Naive thymus-derived CD4-positive, alpha-beta T cell (primary cell): ENCODE measurements around the gene TUBGCP6. TPM values are rescaled to one million over a fixed set of nuclear protein-coding genes. Genes with fewer than 3 reads are reported as not detected.

Experiments
- ATAC-seq: fragments of 150-1000 bp; cut with Tn5 transposase; 2 replicates; pipeline ENCODE4 v1.10.0; 2021; ENCODE audit warnings: mild to moderate bottlenecking, moderate library complexity
- CTCF ChIA-PET: fragments of 350-600 bp; sonication (Branson Sonifier 250); formaldehyde crosslinking; loops from one replicate; lab custom pipeline; 2021; ENCODE audit warnings: antibody characterized with exemption; lab: Charles Lee
- POLR2A ChIA-PET: fragments of 350-600 bp; sonication (Branson Sonifier 250); formaldehyde crosslinking; loops from one replicate; lab custom pipeline; 2021; ENCODE audit warnings: antibody characterized with exemption, inconsistent platforms; lab: Charles Lee
- DNase-seq, 9 donors: peaks; one replicate each; pipeline versions ENCODE4 v3.0.0 to v3.0.0-alpha.2; 2020 to 2022; ENCODE audit warnings: mixed read lengths in 1 of 9
- H3K27ac ChIP-seq: one replicate; pipeline ENCODE4 v1.7.0; 2013; ENCODE audit warnings: mild to moderate bottlenecking, low read depth, low read length, moderate library complexity
- H3K27me3 ChIP-seq, 2 donors: one replicate each; pipeline ENCODE4 v1.7.0; 2013; ENCODE audit warnings: low read length in 2 of 2, mild to moderate bottlenecking in 2 of 2, moderate library complexity in 2 of 2; ENCODE audit not compliant: control insufficient read depth in 2 of 2, insufficient read depth in 2 of 2
- H3K36me3 ChIP-seq, 3 experiments: 1 replicate in 2 of 3; 2 replicates in 1 of 3; pipeline ENCODE4 v1.7.0; 2013; ENCODE audit warnings: low read length in 3 of 3, mild to moderate bottlenecking in 3 of 3, moderate library complexity in 1 of 3; ENCODE audit not compliant: insufficient read depth in 3 of 3, control insufficient read depth in 2 of 3
- H3K4me1 ChIP-seq, 2 donors: one replicate each; pipeline ENCODE4 v1.7.0; 2013; ENCODE audit warnings: low read length in 2 of 2, mild to moderate bottlenecking in 2 of 2, moderate library complexity in 1 of 2; ENCODE audit not compliant: control insufficient read depth in 2 of 2, insufficient read depth in 2 of 2
- H3K4me3 ChIP-seq: 2 replicates; pipeline ENCODE4 v1.7.0; 2013; ENCODE audit warnings: mild to moderate bottlenecking, low read length
- H3K9me3 ChIP-seq, 3 experiments: 1 replicate in 2 of 3; 2 replicates in 1 of 3; pipeline ENCODE4 v1.7.0; 2013; ENCODE audit warnings: low read length in 3 of 3; ENCODE audit not compliant: control insufficient read depth in 2 of 3
- H3K27ac Mint-ChIP-seq, 9 donors: one replicate each; pipeline ENCODE4 v1.8.0; 2020 to 2022; ENCODE audit warnings: mixed read lengths in 9 of 9, mild to moderate bottlenecking in 8 of 9, moderate library complexity in 5 of 9, inconsistent platforms in 2 of 9
- H3K27me3 Mint-ChIP-seq, 5 donors: one replicate each; pipeline ENCODE4 v1.8.0; 2021 to 2022; ENCODE audit warnings: mixed read lengths in 5 of 5, mild to moderate bottlenecking in 1 of 5
- H3K36me3 Mint-ChIP-seq, 5 donors: one replicate each; pipeline ENCODE4 v1.8.0; 2020 to 2022; ENCODE audit warnings: mixed read lengths in 5 of 5, mild to moderate bottlenecking in 3 of 5, inconsistent platforms in 1 of 5
- H3K4me1 Mint-ChIP-seq, 7 donors: one replicate each; pipeline ENCODE4 v1.8.0; 2020 to 2022; ENCODE audit warnings: mixed read lengths in 7 of 7, mild to moderate bottlenecking in 3 of 7, inconsistent platforms in 1 of 7
- H3K4me3 Mint-ChIP-seq, 10 donors: one replicate each; pipeline ENCODE4 v1.8.0; 2020 to 2022; ENCODE audit warnings: mild to moderate bottlenecking in 10 of 10, mixed read lengths in 10 of 10, moderate library complexity in 6 of 10, inconsistent platforms in 2 of 10
- H3K9me3 Mint-ChIP-seq, 11 donors: one replicate each; pipeline ENCODE4 v1.8.0; 2020 to 2022; ENCODE audit warnings: mixed read lengths in 11 of 11, mild to moderate bottlenecking in 4 of 11, inconsistent platforms in 1 of 11, moderate library complexity in 1 of 11
- intact Hi-C, 2 donors: fragments of 100-400 bp; cut with micrococcal nuclease; formaldehyde crosslinking; loops; one replicate each; pipeline ENCODE4 v1.15.1; 2023
- polyA plus RNA-seq, 2 donors: library from polyadenylated mRNA; unstranded; fragments of 300-500 nt; fragmentation: Illumina TruSeq; gene quantifications; one replicate each; pipeline ENCODE4 v1.2.3, GENCODE V29; 2021
- total RNA-seq, 6 experiments: library from RNA in 5 of 6; stranded (reverse) in 5 of 6; gene quantifications; 1 replicate in 5 of 6; 2 replicates in 1 of 6; pipeline ENCODE4 v1.2.3 and lab custom pipeline; 2021 to 2026

Gene TUBGCP6
- total and polyA plus RNA-seq, 7 experiments from 2014 or later = 15.2 to 146 (median 123) TPM

GRCh38 chr22:50253046-50253915, 8.5 kb upstream of the TUBGCP6 start:
- Histone ChIP-seq H3K27ac (no peak overlapping the region), H3K36me3 (peaks cover 0 to 9% (median 0%) of the 10 kb centered on the region in 3 experiments), H3K9me3 (no peaks in the 10 kb centered on the region), H3K27me3 (no peaks in the 10 kb centered on the region), H3K4me1 (peaks cover 15 to 24% of the 10 kb centered on the region in 2 donors), H3K4me3 (no peak overlapping the region)
- Mint-ChIP-seq H3K27me3 (peaks cover 0 to 4% (median 0%) of the 10 kb centered on the region in 5 donors), H3K27ac (peak overlapping the region in 2 of 9 donors; percentile 65 to 77), H3K4me1 (peaks cover 0 to 15% (median 6%) of the 10 kb centered on the region in 7 donors), H3K36me3 (peaks cover 0 to 1% (median 0%) of the 10 kb centered on the region in 5 donors), H3K9me3 (no peaks in the 10 kb centered on the region), H3K4me3 (no peak overlapping the region)
- DNase-seq (no peak), ATAC-seq (no peak)
- ChIA-PET POLR2A (interaction anchor here (0.6 to 3.6 kb wide), 4 partner anchors 14 to 368 kb away, joined by 3 to 24 read pairs (median 3); no protein-coding TSS in a partner anchor), CTCF (interaction anchor here (0.7 to 2.6 kb wide), 7 partner anchors 13 to 367 kb away, joined by 3 to 18 read pairs (median 4); no protein-coding TSS in a partner anchor)
- intact Hi-C loops = loop anchor here (5.0 kb wide), 2 partner anchors 59 to 274 kb away; partner anchors contain the start of gene SCO2 (in 1 of the 2)

GRCh38 chr22:50252082-50253045, 7.5 kb upstream of the TUBGCP6 start:
- peak overlapping the region; percentile 71 for H3K27ac ChIP-seq
- ATAC-seq (peak; percentile 81), DNase-seq (peak; percentile 50 to 73 (median 63))
- intact Hi-C loops = loop anchor here (1.0 to 5.0 kb wide), 10 partner anchors 8 to 439 kb away; partner anchors contain the start of genes DENND6B (in 1 of the 2), MAPK11 (in 1 of the 2) and SCO2 (in 1 of the 2)
- H3K9me3 ChIP-seq = no peaks in the 10 kb centered on the region
- POLR2A ChIA-PET = interaction anchor here (0.6 to 3.6 kb wide), 12 partner anchors 10 to 372 kb away, joined by 3 to 24 read pairs (median 6); partner anchors contain the start of gene SCO2
- Mint-ChIP-seq H3K27ac (peak overlapping the region in 5 of 9 donors; percentile 31 to 76 (median 34)), H3K27me3 (peaks cover 0 to 2% (median 0%) of the 10 kb centered on the region in 5 donors), H3K36me3 (peaks cover 0 to 3% (median 0%) of the 10 kb centered on the region in 5 donors), H3K9me3 (no peaks in the 10 kb centered on the region), H3K4me3 (peak overlapping the region; percentile 26 to 83 (median 66)), H3K4me1 (peaks cover under 1 to 22% (median 10%) of the 10 kb centered on the region in 7 donors)
- H3K36me3 ChIP-seq = peaks cover 0 to 18% (median 0%) of the 10 kb centered on the region in 3 experiments
- H3K4me3 ChIP-seq = no peak overlapping the region
- CTCF ChIA-PET = interaction anchor here (0.7 to 2.6 kb wide), 11 partner anchors 10 to 439 kb away, joined by 3 to 18 read pairs (median 4); partner anchors contain the start of genes LMF2 and NCAPH2
- peaks cover 21 to 32% of the 10 kb centered on the region in 2 donors for H3K4me1 ChIP-seq
- H3K27me3 ChIP-seq = no peaks in the 10 kb centered on the region

GRCh38 chr22:50251477-50252081, 6.8 kb upstream of the TUBGCP6 start:
- peaks cover 0 to 3% (median 0%) of the 10 kb centered on the region in 5 donors for H3K36me3 Mint-ChIP-seq
- peak overlapping the region; percentile 71 for H3K27ac ChIP-seq
- peak overlapping the region; percentile 71 for H3K4me3 ChIP-seq
- no peaks in the 10 kb centered on the region for H3K27me3 Mint-ChIP-seq
- no peak for ATAC-seq
- H3K4me1 Mint-ChIP-seq = peaks cover 4 to 26% (median 15%) of the 10 kb centered on the region in 7 donors
- ChIA-PET POLR2A (interaction anchor here (0.8 to 3.6 kb wide), 14 partner anchors 9 to 372 kb away, joined by 3 to 24 read pairs (median 6); partner anchors contain the start of gene SCO2), CTCF (interaction anchor here (0.7 to 2.6 kb wide), 12 partner anchors 9 to 440 kb away, joined by 3 to 18 read pairs (median 4); partner anchors contain the start of genes LMF2, NCAPH2 and SCO2)
- H3K27ac Mint-ChIP-seq = peak overlapping the region in 4 of 9 donors; percentile 31 to 76 (median 70)
- intact Hi-C loops = loop anchor here (1.0 to 5.0 kb wide), 11 partner anchors 7 to 440 kb away; partner anchors contain the start of genes MAPK11 (in 2 of the 2), DENND6B (in 1 of the 2) and SCO2 (in 1 of the 2)
- H3K27me3 ChIP-seq = no peaks in the 10 kb centered on the region
- peak overlapping the region; percentile 17 to 83 (median 66) for H3K4me3 Mint-ChIP-seq
- peaks cover 23 to 33% of the 10 kb centered on the region in 2 donors for H3K4me1 ChIP-seq
- peak in 2 of 9 donors; percentile 18 to 38 for DNase-seq
- H3K9me3 Mint-ChIP-seq = no peaks in the 10 kb centered on the region
- H3K36me3 ChIP-seq = peaks cover 0 to 24% (median 0%) of the 10 kb centered on the region in 3 experiments
- no peaks in the 10 kb centered on the region for H3K9me3 ChIP-seq

- peak within 1 kb of the TSS in 7 of 9 donors; percentile 31 to 80 (median 65) for H3K27ac Mint-ChIP-seq
- Histone ChIP-seq H3K4me1 (peaks cover 25 to 38% of the 10 kb centered on the region in 2 donors), H3K9me3 (no peaks in the 10 kb centered on the region), H3K36me3 (peaks cover 0 to 32% (median 0%) of the 10 kb centered on the region in 3 experiments), H3K4me3 (peak within 1 kb of the TSS; percentile 71), H3K27me3 (no peaks in the 10 kb centered on the region), H3K27ac (peak within 1 kb of the TSS; percentile 71)
- DNase-seq = peak; percentile 60 to 86 (median 71)
- ATAC-seq = peak; percentile 78
- H3K4me3 Mint-ChIP-seq = peak within 1 kb of the TSS; percentile 61 to 88 (median 80)
- no peaks in the 10 kb centered on the region for H3K9me3 Mint-ChIP-seq
- intact Hi-C loops = loop anchor here (1.0 to 5.0 kb wide), 4 partner anchors 10 to 276 kb away; partner anchors contain the start of genes MAPK11 (in 1 of the 2) and SCO2 (in 1 of the 2)
- no peaks in the 10 kb centered on the region for H3K27me3 Mint-ChIP-seq
- ChIA-PET CTCF (interaction anchor here (0.6 to 2.6 kb wide), 12 partner anchors 8 to 441 kb away, joined by 3 to 18 read pairs (median 4); partner anchors contain the start of genes LMF2, NCAPH2 and SCO2), POLR2A (interaction anchor here (0.8 to 3.6 kb wide), 17 partner anchors 8 to 373 kb away, joined by 3 to 24 read pairs (median 5); partner anchors contain the start of genes NCAPH2 and SCO2)
- peaks cover 4 to 26% (median 17%) of the 10 kb centered on the region in 7 donors for H3K4me1 Mint-ChIP-seq
- H3K36me3 Mint-ChIP-seq = peaks cover 0 to 3% (median 0%) of the 10 kb centered on the region in 5 donors
These were observed 6.0 kb upstream of the TUBGCP6 start, which contains the start of gene HDAC10 for GRCh38 chr22:50250555-50251476. Gene HDAC10 (minus strand): TSS chr22:50251265. CDS start chr22:50251032, 233 bp downstream.
